ENCODE results near the gene SAPCD2.
A peak's percentile ranks its signal among the peaks of the same experiment; 100 is the strongest.

SAPCD2 gene

GRCh38 chr9:137110911-137111787 is 40.8 kb upstream of the SAPCD2 start:
- no peak overlapping the region for H3K4me3 ChIP-seq (ENCODE audit: low read depth, low read length)
- H3K36me3 ChIP-seq (ENCODE audit: control insufficient read depth in 2 of 2, insufficient read depth in 1 of 2, low read length in 2 of 2), result peaks cover 0 to 38% of the 10 kb centered on the region in 2 experiments; a peak in 1 of 3 replicates
- H3K4me1 ChIP-seq (ENCODE audit: control insufficient read depth, insufficient read depth, low read length), result no peaks in the 10 kb centered on the region
- CTCF ChIA-PET, result no interaction called here
- TF ChIP-seq ZNF544 (tag by site-specific recombination; IDR thresholded peaks at IDR 0.05) (no peak), ZNF580 (tag by site-specific recombination; IDR thresholded peaks at IDR 0.05) (no peak), BCL11B (tag by site-specific recombination; IDR thresholded peaks at IDR 0.05; ENCODE audit: low read depth) (peak; percentile 35; the same call in 1 of the 2 replicates), ZNF10 (tag by site-specific recombination; IDR thresholded peaks at IDR 0.05) (no peak), ZNF2 (tag by site-specific recombination; IDR thresholded peaks at IDR 0.05) (no peak), ZNF184 (tag by site-specific recombination; IDR thresholded peaks at IDR 0.05) (no peak), ZNF26 (tag by site-specific recombination; IDR thresholded peaks at IDR 0.05) (no peak), BCL11A (tag by site-specific recombination; IDR thresholded peaks at IDR 0.05; ENCODE audit: low read depth) (peak; percentile 59; the same call in 1 of the 2 replicates), MEIS1 (CRISPR knock-in tag; IDR thresholded peaks at IDR 0.05; ENCODE audit: borderline replicate concordance) (no peak)
- no peak overlapping the region for H3K27ac ChIP-seq (ENCODE audit: extremely low read depth, low read depth, low read length)
- no peaks in the 10 kb centered on the region for H3K9me3 ChIP-seq (ENCODE audit: control insufficient read depth, insufficient read depth, low read depth, low read length)
- POLR2A ChIA-PET, result no interaction called here

DNA sequence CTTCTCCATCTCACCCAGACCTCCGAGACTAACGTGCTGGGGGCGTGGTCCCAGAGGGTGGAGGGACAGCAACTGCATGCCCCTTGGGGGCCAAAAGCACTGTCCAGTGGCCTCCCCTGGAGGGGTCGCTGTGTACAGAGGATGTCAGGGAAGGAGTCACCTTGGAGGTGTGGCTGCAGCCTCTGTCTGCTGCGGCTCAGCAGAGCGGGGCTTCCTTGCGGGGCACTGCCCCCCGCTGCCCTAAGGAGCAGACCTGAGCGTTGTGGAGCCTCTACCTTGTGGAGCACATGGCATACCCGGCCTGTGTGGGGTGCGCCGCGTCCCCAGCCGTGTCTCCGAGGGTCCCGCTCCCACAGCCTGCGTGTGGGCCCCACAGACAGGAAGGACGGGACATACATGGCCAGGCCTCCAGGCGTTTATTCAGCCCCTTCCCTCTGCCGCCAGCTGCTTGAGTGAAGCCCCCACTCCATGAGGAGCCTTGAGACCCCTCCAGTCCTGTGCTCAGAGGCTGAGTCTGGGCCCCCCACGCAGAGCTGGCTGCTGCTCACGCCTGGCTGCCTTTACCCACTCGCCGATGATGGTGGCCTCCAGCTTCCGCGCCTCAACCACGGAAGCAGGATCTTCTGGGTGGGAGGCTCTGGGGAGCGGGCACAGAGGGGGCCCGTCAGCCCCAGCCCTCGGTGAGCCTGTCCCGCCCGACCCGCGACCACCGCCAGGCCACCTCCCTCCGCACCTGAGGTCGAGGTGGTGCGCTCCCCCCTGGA is 40.0 kb upstream of the SAPCD2 start:
- POLR2A ChIA-PET, result no interaction called here
- peaks cover 0 to 45% of the 10 kb centered on the region in 2 experiments; a peak in 1 of 3 replicates for H3K36me3 ChIP-seq (ENCODE audit: control insufficient read depth in 2 of 2, insufficient read depth in 1 of 2, low read length in 2 of 2)

DNA sequence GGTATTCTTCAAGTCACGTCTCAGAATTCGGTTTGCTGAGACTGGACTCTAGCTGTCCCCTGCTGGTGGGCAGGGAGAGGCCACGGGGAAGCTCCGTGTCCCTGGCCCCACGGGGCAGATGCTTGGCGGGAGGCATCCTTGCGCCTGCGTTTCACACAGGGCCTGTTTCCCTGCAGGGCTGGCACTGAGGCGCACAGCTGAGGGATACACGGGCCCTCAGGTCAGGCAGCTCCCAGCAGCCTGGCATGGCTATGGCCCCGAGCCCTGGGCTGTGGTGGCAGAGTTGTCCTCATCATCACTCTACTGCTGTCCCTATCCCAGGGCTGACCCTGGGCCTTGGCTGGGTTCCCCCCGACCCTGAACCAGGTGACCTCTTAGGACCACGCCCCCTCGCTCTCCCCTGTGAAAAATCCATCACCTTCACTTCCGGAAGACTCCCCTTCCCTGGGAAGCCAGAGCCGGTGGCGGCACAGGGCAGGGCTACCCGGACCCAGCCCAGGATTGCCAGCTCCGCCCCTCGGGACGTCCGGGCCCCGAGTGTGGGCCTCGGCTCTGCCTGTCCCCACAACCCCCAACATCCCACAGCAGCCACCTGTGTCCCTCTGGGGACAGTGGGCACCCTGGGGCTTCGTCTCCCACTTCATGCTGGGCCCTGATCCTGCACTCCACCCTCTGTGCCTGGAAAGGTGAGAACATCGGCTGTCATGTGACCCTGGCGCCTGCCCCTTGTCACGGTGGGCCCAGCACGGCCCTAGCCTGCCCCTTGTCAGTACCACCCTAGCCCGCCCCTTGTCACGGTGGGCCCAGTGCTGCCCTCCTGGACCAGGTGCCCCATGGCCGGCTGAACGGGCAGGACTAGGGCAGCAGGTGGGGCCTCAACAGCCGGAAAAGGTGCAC is 39.1 kb upstream of the SAPCD2 start:
- Histone ChIP-seq H3K36me3 (ENCODE audit: control insufficient read depth in 2 of 2, insufficient read depth in 1 of 2, low read length in 2 of 2) (peaks cover 0 to 52% of the 10 kb centered on the region in 2 experiments; a peak in 1 of 3 replicates), H3K9me3 (ENCODE audit: control insufficient read depth, insufficient read depth, low read depth, low read length) (no peaks in the 10 kb centered on the region), H3K27ac (ENCODE audit: extremely low read depth, low read depth, low read length) (no peak overlapping the region), H3K4me3 (ENCODE audit: low read depth, low read length) (no peak overlapping the region), H3K4me1 (ENCODE audit: control insufficient read depth, insufficient read depth, low read length) (no peaks in the 10 kb centered on the region)
- POLR2A ChIA-PET, result interaction anchor here (1.0 kb wide), 1 partner anchor 114 kb away, joined by 3 read pairs; no protein-coding TSS in a partner anchor
- CTCF ChIA-PET, result interaction anchor here (0.9 to 1.2 kb wide), 4 partner anchors 7 to 81 kb away, joined by 3 to 5 read pairs (median 3); partner anchors contain the start of gene NPDC1
- TF ChIP-seq ZNF23 (tag by site-specific recombination; IDR thresholded peaks at IDR 0.05; ENCODE audit: borderline replicate concordance), result no peak
- TF ChIP-seq HOXA7 (CRISPR knock-in tag; IDR thresholded peaks at IDR 0.05; ENCODE audit: borderline replicate concordance), result no peak
- TF ChIP-seq ZNF776 (tag by site-specific recombination; IDR thresholded peaks at IDR 0.05; ENCODE audit: borderline replicate concordance), result no peak
- no peak for TF ChIP-seq KLF8 (tag by site-specific recombination; IDR thresholded peaks at IDR 0.05)
- 0 out of 2 replicates have a peak, but pooled peaks have one; percentile 43 for TF ChIP-seq KLF9 (tag by site-specific recombination; IDR thresholded peaks at IDR 0.05; ENCODE audit: low read depth)
- TF ChIP-seq ZNF664 (tag by site-specific recombination; IDR thresholded peaks at IDR 0.05), result no peak
- no peak for TF ChIP-seq OSR2 (tag by site-specific recombination; IDR thresholded peaks at IDR 0.05)
- TF ChIP-seq ZBTB10 (tag by site-specific recombination; IDR thresholded peaks at IDR 0.05), result no peak

More for the DNA sequence above, 40.0 kb upstream of the SAPCD2 start:
- TF ChIP-seq ZNF658 (tag by site-specific recombination; IDR thresholded peaks at IDR 0.05) (no peak), ZNF416 (tag by site-specific recombination; IDR thresholded peaks at IDR 0.05) (no peak), ZNF335 (tag by site-specific recombination; conservative IDR thresholded peaks at IDR 0.05) (no peak), MEIS1 (CRISPR knock-in tag; IDR thresholded peaks at IDR 0.05; ENCODE audit: borderline replicate concordance) (no peak), SCRT2 (tag by site-specific recombination; IDR thresholded peaks at IDR 0.05) (no peak), ZNF76 (tag by site-specific recombination; IDR thresholded peaks at IDR 0.05; ENCODE audit: borderline replicate concordance, low read depth) (no peak)
- Histone ChIP-seq H3K4me3 (ENCODE audit: low read depth, low read length) (no peak overlapping the region), H3K9me3 (ENCODE audit: control insufficient read depth, insufficient read depth, low read depth, low read length) (no peaks in the 10 kb centered on the region), H3K27ac (ENCODE audit: extremely low read depth, low read depth, low read length) (no peak overlapping the region), H3K4me1 (ENCODE audit: control insufficient read depth, insufficient read depth, low read length) (no peaks in the 10 kb centered on the region)
- CTCF ChIA-PET, result no interaction called here
